Activated CD8-positive, alpha-beta T cell treated with anti-CD3 and anti-CD28 coated beads for 36 hours (primary cell): ENCODE measurements around the gene SFRP5. TPM values are rescaled to one million over a fixed set of nuclear protein-coding genes. Genes with fewer than 3 reads are reported as not detected.

Experiments
- ATAC-seq: fragments of 200-7000 bp; cut with Tn5 transposase; one replicate; pipeline ENCODE4 v1.10.0; 2021; ENCODE audit warnings: mild to moderate bottlenecking, moderate library complexity
- CTCF ChIA-PET: fragments of 350-600 bp; sonication (Branson Sonifier 250); formaldehyde crosslinking; loops from one replicate; lab custom pipeline; 2021; ENCODE audit warnings: antibody characterized with exemption; lab: Charles Lee
- POLR2A ChIA-PET: fragments of 350-600 bp; sonication (Branson Sonifier 250); formaldehyde crosslinking; loops from one replicate; lab custom pipeline; 2021; ENCODE audit warnings: antibody characterized with exemption; lab: Charles Lee
- DNase-seq: peaks from one replicate; pipeline ENCODE4 v3.0.0-alpha.2; 2020
- H3K27ac Mint-ChIP-seq: one replicate; pipeline ENCODE4 v1.8.0; 2021; ENCODE audit warnings: mild to moderate bottlenecking, mixed read lengths
- H3K27me3 Mint-ChIP-seq: one replicate; pipeline ENCODE4 v1.8.0; 2021; ENCODE audit warnings: mixed read lengths
- H3K36me3 Mint-ChIP-seq: one replicate; pipeline ENCODE4 v1.8.0; 2021; ENCODE audit warnings: low read depth, mixed read lengths
- H3K4me1 Mint-ChIP-seq: one replicate; pipeline ENCODE4 v1.8.0; 2021; ENCODE audit warnings: low read depth, mixed read lengths
- H3K4me3 Mint-ChIP-seq: one replicate; pipeline ENCODE4 v1.8.0; 2021; ENCODE audit warnings: mild to moderate bottlenecking, moderate library complexity, mixed read lengths
- H3K9me3 Mint-ChIP-seq: one replicate; pipeline ENCODE4 v1.8.0; 2021; ENCODE audit warnings: mixed read lengths
- CTCF ChIP-seq: fragments of 200-600 bp; IDR thresholded peaks from one replicate; pipeline ENCODE4 v1.8.0; 2022; ENCODE audit warnings: antibody characterized with exemption, mild to moderate bottlenecking
- intact Hi-C: fragments of 100-400 bp; cut with micrococcal nuclease; formaldehyde crosslinking; loops from one replicate; pipeline ENCODE4 v1.10.0; 2022
- total RNA-seq, 2 experiments: library from RNA; stranded (reverse); gene quantifications; one replicate each; pipeline ENCODE4 v1.2.3, GENCODE V29; 2021

Gene SFRP5
- total RNA-seq, 2 experiments from 2014 or later: 0.60 to 0.74 TPM

- Mint-ChIP-seq H3K9me3 (no peaks in the 10 kb centered on the region), H3K4me3 (no peak overlapping the region), H3K4me1 (no peaks in the 10 kb centered on the region), H3K36me3 (no peaks in the 10 kb centered on the region), H3K27ac (no peak overlapping the region), H3K27me3 (peaks cover 3% of the 10 kb centered on the region)
- no peak for TF ChIP-seq CTCF
- intact Hi-C loops: no loop called here
- ATAC-seq (no peak), DNase-seq (no peak)
- POLR2A ChIA-PET: interaction anchor here (0.6 to 5.0 kb wide), 4 partner anchors 10 to 269 kb away, joined by 3 to 19 read pairs (median 3); partner anchors contain the start of genes MARVELD1 and ZFYVE27
- CTCF ChIA-PET: interaction anchor here (1.5 to 15.2 kb wide), 4 partner anchors 14 to 41 kb away, joined by 3 to 537 read pairs (median 9); partner anchors contain the start of genes AVPI1 and MARVELD1
These were observed 47.4 kb downstream of the SFRP5 start for GRCh38 chr10:97724341-97724941.

DNA sequence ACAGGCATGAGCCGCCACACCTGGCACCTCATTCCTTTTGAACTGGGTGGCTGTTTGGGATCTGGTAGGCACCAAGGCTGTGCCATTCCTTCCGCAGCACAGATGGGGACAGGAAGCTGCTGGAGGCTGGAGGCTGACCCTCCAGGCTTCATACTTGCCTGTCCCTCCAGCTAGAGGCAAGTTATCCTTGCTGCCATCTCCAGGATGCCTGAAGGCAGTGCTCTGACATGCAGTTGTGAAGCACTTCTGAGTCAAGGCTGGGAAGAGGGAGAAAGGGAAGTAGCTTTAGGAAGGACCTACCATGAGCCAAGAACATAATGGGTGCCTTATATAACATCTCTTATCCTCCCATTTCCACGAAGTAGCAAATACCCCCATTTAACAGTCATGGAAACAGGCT, 48.8 kb downstream of the SFRP5 start:
- no peaks in the 10 kb centered on the region for H3K27me3 Mint-ChIP-seq
- ChIA-PET POLR2A (interaction anchor here (1.3 to 5.0 kb wide), 2 partner anchors 9 to 15 kb away, joined by 4 to 19 read pairs; partner anchors contain the start of gene MARVELD1), CTCF (interaction anchor here (1.5 to 15.2 kb wide), 4 partner anchors 9 to 36 kb away, joined by 6 to 537 read pairs (median 10); partner anchors contain the start of genes AVPI1 and MARVELD1)
- ATAC-seq: no peak
- no peaks in the 10 kb centered on the region for H3K36me3 Mint-ChIP-seq
- H3K27ac Mint-ChIP-seq: no peak overlapping the region
- no peak for DNase-seq
- no peak overlapping the region for H3K4me3 Mint-ChIP-seq
- TF ChIP-seq CTCF: no peak
- intact Hi-C loops: no loop called here
- no peaks in the 10 kb centered on the region for H3K4me1 Mint-ChIP-seq
- no peaks in the 10 kb centered on the region for H3K9me3 Mint-ChIP-seq

DNA sequence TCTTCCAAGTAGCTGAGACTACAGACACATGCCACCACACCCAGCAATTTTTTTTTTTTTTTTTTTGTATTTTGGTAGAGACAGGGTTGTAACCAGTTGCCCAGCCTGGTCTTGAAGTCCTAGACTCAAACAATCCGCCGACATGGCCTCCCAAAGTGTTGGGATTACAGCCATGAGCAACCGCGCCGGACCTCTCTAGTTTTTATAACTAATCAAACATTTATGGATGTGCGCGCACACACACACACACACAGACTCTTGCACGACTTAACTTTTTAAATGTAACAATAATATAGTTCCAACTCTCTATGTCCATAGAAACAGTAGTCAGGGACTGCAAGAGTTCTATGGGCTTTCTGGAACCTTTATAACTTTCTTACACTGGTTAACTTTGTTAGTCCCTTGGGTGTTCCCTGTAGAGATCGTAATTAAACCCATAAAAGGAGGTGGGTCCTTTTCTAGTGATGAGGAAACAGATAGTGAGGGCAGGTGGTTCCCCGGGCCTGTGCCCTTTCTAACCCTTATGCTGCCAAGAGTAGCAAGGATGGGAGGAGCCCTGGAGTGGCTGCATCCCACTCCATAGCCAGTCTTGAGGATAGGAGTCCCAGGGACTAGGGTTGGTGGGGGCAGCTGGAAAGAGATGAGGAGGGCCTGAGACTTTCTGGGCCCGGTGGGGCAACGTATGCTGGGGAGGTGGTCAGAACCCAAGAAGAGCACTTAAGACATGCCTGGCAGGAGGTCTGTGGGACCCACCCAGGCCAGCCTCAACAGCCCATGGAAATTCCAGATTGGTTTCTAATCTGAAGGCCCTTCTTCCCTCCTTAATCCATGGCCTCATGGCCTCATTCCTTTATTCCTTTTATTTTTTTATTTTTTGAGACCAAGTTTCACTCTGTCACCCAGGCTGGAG, 49.7 kb downstream of the SFRP5 start:
- CTCF ChIA-PET: interaction anchor here (1.5 to 15.2 kb wide), 4 partner anchors 10 to 35 kb away, joined by 6 to 537 read pairs (median 10); partner anchors contain the start of genes AVPI1 and MARVELD1
- no peak for TF ChIP-seq CTCF
- POLR2A ChIA-PET: interaction anchor here (1.3 to 5.0 kb wide), 2 partner anchors 8 to 14 kb away, joined by 4 to 19 read pairs; partner anchors contain the start of gene MARVELD1

DNA sequence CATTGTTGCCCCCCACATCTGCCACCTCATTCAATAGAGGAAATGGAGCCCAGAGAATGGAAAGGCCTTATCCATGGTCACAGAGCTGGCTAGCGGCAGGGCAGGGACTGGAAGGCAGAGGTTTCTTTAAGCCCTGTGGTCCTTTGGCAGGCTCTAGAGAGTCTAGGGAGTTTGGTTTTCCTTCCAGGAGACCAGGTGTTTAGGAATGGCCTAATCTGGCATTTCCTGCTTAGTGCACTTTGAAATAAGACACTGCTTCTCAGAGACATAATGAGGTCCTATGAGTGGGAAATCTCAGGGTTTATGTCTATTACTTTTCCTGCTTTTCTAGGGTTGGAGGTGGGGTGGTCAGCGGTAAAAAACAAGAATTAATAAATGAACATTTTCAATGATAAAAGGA, 52.2 kb downstream of the SFRP5 start:
- no peak overlapping the region for H3K27ac Mint-ChIP-seq

More for the DNA sequence above, 49.7 kb downstream of the SFRP5 start:
- intact Hi-C loops: no loop called here
- Mint-ChIP-seq H3K27me3 (no peaks in the 10 kb centered on the region), H3K4me1 (no peaks in the 10 kb centered on the region), H3K36me3 (no peaks in the 10 kb centered on the region), H3K9me3 (no peaks in the 10 kb centered on the region), H3K4me3 (no peak overlapping the region), H3K27ac (no peak overlapping the region)
- no peak for ATAC-seq
- no peak for DNase-seq

More for the DNA sequence above, 52.2 kb downstream of the SFRP5 start:
- no peak for ATAC-seq
- CTCF ChIA-PET: interaction anchor here (1.2 to 20.1 kb wide), 3 partner anchors 10 to 195 kb away, joined by 3 to 537 read pairs (median 5); partner anchors contain the start of gene ZFYVE27
- no peak for TF ChIP-seq CTCF
- no peak for DNase-seq
- Mint-ChIP-seq H3K4me1 (no peaks in the 10 kb centered on the region), H3K36me3 (no peaks in the 10 kb centered on the region), H3K9me3 (no peaks in the 10 kb centered on the region), H3K27me3 (peaks cover 3% of the 10 kb centered on the region), H3K4me3 (no peak overlapping the region)
- POLR2A ChIA-PET: no interaction called here
- intact Hi-C loops: no loop called here
